ENCODE results near the gene HSPB9. TPM values are rescaled to one million over a fixed set of nuclear protein-coding genes. Genes with fewer than 3 reads are reported as not detected.

The HSPB9 gene
- total and polyA plus RNA-seq, 10 of the 15 experiments (the other 5 are each of a cell fraction or from before 2014, with no cell fraction given) = 0.04 to 0.40 (median 0.11) TPM; not detected in 7

DNA sequence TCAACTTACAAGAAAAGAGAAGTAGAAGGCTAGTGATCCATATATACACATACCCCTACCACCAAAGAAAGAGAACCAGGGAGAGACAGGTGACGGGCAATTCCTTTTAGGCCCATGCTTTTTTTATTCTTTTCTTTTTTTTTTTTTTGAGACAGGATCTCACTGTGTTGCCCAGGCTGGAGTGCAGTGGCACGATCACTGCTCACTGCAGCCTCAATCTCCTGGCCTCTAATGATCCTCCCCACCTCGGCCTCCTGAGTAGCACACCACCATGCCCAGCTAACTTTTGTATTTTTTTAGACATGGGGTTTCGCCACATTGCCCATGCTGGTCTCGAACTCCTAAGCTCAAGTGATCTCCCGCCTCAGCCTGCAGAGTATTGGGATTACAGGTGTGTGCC lies 4.8 kb downstream of the HSPB9 start:
- intact Hi-C loops (cut with micrococcal nuclease; ENCODE audit: unreplicated experiment) (no loop called here), in situ Hi-C loops (cut with MboI) (no loop called here)
- ChIA-PET POLR2A (interaction anchor here (0.5 kb wide), 1 partner anchor 22 kb away, joined by 7 read pairs; no protein-coding TSS in a partner anchor), CTCF (interaction anchor here (2.1 kb wide), 1 partner anchor 54 kb away, joined by 5 read pairs; no protein-coding TSS in a partner anchor), SMC1A (ENCODE audit: uncharacterized antibody, unreplicated experiment) (no interaction called here), RAD21 (ENCODE audit: unreplicated experiment) (no interaction called here)
- no TSS peak for BruUV-seq (replicated peaks)
- Histone ChIP-seq H3K4me1 (ENCODE audit: control insufficient read depth, insufficient read depth, low read length) (peaks cover 5% of the 10 kb centered on the region), H3K4me2 (ENCODE audit: control insufficient read depth, insufficient read depth) (no peak overlapping the region), H2AFZ (ENCODE audit: control insufficient read depth, low read depth, low read length) (no peak overlapping the region), H3K27me3 (replicated peaks in 1 of 2; ENCODE audit: control insufficient read depth in 2 of 2, insufficient read depth in 2 of 2, low read length in 1 of 2) (no peaks in the 10 kb centered on the region), H3K27ac (ENCODE audit: control insufficient read depth, insufficient read depth) (no peak overlapping the region), H4K20me1 (ENCODE audit: control insufficient read depth, insufficient read depth) (peaks cover 2% of the 10 kb centered on the region; the same call in 1 of the 2 replicates), H3K36me3 (ENCODE audit: control insufficient read depth in 2 of 2, insufficient read depth in 2 of 2, low read length in 1 of 2) (peaks cover 30 to 45% of the 10 kb centered on the region in 2 experiments), H3K9me3 (replicated peaks; ENCODE audit: control insufficient read depth, insufficient read depth, low read length) (no peaks in the 10 kb centered on the region), H3K4me3 (no peak overlapping the region), H3K9ac (ENCODE audit: control insufficient read depth, insufficient read depth, low read length) (no peak overlapping the region), H3K79me2 (ENCODE audit: control insufficient read depth, insufficient read depth, low read length) (peaks cover 10% of the 10 kb centered on the region)
- WGBS (ENCODE audit: insufficient coverage, insufficient replicate concordance, low lambda C conversion rate, missing lambda C conversion rate) = 95% methylated on average over 6 of the region's 6 CpGs
- no peak for ATAC-seq
- no peak for FAIRE-seq
- DNase-seq (ENCODE audit: low read depth, low spot score) = no peak
- no peak for TF ChIP-seq NBN (IDR thresholded peaks at IDR 0.05)
- no peak for TF ChIP-seq MYC (IDR thresholded peaks at IDR 0.05; ENCODE audit: insufficient read depth, insufficient read length, insufficient replicate concordance, low read length, severe bottlenecking)
- TF ChIP-seq NFYB (IDR thresholded peaks at IDR 0.05; ENCODE audit: insufficient read depth, low read depth, low read length) = no peak
- no peak for TF ChIP-seq CBFB (IDR thresholded peaks at IDR 0.05; ENCODE audit: low read depth)
- TF ChIP-seq, protein P1, sequence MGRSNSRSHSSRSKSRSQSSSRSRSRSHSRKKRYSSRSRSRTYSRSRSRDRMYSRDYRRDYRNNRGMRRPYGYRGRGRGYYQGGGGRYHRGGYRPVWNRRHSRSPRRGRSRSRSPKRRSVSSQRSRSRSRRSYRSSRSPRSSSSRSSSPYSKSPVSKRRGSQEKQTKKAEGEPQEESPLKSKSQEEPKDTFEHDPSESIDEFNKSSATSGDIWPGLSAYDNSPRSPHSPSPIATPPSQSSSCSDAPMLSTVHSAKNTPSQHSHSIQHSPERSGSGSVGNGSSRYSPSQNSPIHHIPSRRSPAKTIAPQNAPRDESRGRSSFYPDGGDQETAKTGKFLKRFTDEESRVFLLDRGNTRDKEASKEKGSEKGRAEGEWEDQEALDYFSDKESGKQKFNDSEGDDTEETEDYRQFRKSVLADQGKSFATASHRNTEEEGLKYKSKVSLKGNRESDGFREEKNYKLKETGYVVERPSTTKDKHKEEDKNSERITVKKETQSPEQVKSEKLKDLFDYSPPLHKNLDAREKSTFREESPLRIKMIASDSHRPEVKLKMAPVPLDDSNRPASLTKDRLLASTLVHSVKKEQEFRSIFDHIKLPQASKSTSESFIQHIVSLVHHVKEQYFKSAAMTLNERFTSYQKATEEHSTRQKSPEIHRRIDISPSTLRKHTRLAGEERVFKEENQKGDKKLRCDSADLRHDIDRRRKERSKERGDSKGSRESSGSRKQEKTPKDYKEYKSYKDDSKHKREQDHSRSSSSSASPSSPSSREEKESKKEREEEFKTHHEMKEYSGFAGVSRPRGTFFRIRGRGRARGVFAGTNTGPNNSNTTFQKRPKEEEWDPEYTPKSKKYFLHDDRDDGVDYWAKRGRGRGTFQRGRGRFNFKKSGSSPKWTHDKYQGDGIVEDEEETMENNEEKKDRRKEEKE (IDR thresholded peaks at IDR 0.05) = no peak
- no peak for TF ChIP-seq KAT2A (conservative IDR thresholded peaks at IDR 0.05; ENCODE audit: control insufficient read depth, low read depth, low read length)
- no peak for TF ChIP-seq IRF3 (IDR thresholded peaks at IDR 0.05)
- TF ChIP-seq RAD51 (IDR thresholded peaks at IDR 0.05) = no peak
- no peak for TF ChIP-seq CBX3 (IDR thresholded peaks at IDR 0.05; ENCODE audit: borderline replicate concordance, low read depth)
- no peak for TF ChIP-seq HDAC6 (IDR thresholded peaks at IDR 0.05; ENCODE audit: unreplicated experiment)
- TF ChIP-seq, protein P2, sequence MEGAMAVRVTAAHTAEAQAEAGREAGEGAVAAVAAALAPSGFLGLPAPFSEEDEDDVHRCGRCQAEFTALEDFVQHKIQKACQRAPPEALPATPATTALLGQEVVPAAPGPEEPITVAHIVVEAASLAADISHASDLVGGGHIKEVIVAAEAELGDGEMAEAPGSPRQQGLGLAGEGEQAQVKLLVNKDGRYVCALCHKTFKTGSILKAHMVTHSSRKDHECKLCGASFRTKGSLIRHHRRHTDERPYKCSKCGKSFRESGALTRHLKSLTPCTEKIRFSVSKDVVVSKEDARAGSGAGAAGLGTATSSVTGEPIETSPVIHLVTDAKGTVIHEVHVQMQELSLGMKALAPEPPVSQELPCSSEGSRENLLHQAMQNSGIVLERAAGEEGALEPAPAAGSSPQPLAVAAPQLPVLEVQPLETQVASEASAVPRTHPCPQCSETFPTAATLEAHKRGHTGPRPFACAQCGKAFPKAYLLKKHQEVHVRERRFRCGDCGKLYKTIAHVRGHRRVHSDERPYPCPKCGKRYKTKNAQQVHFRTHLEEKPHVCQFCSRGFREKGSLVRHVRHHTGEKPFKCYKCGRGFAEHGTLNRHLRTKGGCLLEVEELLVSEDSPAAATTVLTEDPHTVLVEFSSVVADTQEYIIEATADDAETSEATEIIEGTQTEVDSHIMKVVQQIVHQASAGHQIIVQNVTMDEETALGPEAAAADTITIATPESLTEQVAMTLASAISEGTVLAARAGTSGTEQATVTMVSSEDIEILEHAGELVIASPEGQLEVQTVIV (IDR thresholded peaks at IDR 0.05; ENCODE audit: borderline replicate concordance, partially characterized antibody) = no peak
- TF ChIP-seq STAT3 (IDR thresholded peaks at IDR 0.05; ENCODE audit: low read depth, low read length) = no peak
- TF ChIP-seq, protein P3, sequence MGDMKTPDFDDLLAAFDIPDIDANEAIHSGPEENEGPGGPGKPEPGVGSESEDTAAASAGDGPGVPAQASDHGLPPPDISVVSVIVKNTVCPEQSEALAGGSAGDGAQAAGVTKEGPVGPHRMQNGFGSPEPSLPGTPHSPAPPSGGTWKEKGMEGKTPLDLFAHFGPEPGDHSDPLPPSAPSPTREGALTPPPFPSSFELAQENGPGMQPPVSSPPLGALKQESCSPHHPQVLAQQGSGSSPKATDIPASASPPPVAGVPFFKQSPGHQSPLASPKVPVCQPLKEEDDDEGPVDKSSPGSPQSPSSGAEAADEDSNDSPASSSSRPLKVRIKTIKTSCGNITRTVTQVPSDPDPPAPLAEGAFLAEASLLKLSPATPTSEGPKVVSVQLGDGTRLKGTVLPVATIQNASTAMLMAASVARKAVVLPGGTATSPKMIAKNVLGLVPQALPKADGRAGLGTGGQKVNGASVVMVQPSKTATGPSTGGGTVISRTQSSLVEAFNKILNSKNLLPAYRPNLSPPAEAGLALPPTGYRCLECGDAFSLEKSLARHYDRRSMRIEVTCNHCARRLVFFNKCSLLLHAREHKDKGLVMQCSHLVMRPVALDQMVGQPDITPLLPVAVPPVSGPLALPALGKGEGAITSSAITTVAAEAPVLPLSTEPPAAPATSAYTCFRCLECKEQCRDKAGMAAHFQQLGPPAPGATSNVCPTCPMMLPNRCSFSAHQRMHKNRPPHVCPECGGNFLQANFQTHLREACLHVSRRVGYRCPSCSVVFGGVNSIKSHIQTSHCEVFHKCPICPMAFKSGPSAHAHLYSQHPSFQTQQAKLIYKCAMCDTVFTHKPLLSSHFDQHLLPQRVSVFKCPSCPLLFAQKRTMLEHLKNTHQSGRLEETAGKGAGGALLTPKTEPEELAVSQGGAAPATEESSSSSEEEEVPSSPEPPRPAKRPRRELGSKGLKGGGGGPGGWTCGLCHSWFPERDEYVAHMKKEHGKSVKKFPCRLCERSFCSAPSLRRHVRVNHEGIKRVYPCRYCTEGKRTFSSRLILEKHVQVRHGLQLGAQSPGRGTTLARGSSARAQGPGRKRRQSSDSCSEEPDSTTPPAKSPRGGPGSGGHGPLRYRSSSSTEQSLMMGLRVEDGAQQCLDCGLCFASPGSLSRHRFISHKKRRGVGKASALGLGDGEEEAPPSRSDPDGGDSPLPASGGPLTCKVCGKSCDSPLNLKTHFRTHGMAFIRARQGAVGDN (IDR thresholded peaks at IDR 0.05) = no peak
- TF ChIP-seq CREM (IDR thresholded peaks at IDR 0.05; ENCODE audit: low read depth) = no peak
